Prostate gland (tissue), 2 donors: ENCODE measurements around the gene FRMD6.

Source experiments
- CTCF ChIP-seq, 4 experiments: fragments of 200-600 bp in 2 of 4; fragments of 450-650 bp in 2 of 4; sonication (generic) in 2 of 4; IDR thresholded peaks; 1 replicate in 3 of 4; 2 replicates in 1 of 4; pipeline ENCODE4 v1.5.1; 2016 to 2019; ENCODE audit warnings: antibody characterized with exemption in 4 of 4, mild to moderate bottlenecking in 2 of 4, moderate library complexity in 2 of 4
- POLR2A ChIP-seq: fragments of 450-650 bp; IDR thresholded peaks from one replicate; pipeline ENCODE4 v1.6.1; 2016; ENCODE audit warnings: antibody characterized with exemption, mild to moderate bottlenecking
- POLR2AphosphoS5 ChIP-seq: sonication (generic); formaldehyde crosslinking; IDR thresholded peaks from one replicate; pipeline ENCODE4 v1.6.1; 2017; ENCODE audit warnings: antibody characterized with exemption

DNA sequence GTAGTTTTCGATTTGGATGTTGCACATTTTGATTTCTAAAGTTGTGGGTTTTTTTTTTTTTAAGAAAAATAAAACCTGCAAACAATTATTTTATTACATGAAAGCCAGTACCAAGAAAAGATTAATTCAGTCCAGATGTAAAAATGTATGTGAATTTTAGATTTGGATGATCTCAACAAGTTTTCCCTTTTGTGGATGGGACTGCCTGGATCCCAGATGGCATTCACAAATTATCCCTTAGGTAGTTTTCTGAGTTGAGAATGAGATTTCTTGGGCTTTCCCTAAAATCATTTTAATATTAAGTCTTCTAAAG, 2.8 kb downstream of the FRMD6 start:
- TF ChIP-seq CTCF (IDR thresholded peaks at IDR 0.05) (no peak), POLR2AphosphoS5 (no peak), POLR2A (no peak)
